ENCODE results near the gene AKNAD1.

DNA sequence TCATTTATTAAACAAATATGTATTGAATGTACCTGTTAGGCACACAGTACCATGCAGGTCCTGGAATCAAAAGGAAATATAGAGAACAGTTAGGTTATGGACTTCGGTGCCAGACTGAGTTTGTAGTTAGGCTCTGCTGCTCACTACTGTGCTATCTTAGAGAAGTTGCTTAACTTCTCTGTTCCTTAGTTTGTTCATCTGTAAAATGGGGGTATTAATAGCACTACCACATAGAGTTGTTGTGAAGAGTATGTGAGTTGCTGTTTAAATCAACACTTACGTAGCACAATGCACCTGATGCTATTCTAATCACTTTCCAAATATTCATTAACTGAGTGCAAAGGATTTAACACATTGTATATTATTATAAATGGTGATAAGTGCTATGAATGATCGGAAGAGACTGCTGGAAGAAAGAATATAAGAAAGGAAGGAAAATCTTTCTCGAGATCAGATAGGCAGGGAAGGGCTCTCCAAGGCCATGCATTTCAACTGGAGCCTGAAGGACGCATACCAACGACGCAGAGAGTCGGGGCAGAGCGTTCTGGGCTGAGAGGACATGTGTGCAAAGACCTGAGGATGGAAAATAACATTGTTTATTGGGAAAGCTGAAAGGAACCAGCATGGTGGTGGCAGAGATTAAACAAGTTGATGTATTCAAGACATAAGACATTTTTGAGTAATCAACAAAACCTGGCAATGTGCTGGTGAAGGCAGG lies 3.5 kb upstream of the AKNAD1 start:
- no peak for TF ChIP-seq POLR2A (IDR thresholded peaks at IDR 0.05)
- TF ChIP-seq, protein P1, sequence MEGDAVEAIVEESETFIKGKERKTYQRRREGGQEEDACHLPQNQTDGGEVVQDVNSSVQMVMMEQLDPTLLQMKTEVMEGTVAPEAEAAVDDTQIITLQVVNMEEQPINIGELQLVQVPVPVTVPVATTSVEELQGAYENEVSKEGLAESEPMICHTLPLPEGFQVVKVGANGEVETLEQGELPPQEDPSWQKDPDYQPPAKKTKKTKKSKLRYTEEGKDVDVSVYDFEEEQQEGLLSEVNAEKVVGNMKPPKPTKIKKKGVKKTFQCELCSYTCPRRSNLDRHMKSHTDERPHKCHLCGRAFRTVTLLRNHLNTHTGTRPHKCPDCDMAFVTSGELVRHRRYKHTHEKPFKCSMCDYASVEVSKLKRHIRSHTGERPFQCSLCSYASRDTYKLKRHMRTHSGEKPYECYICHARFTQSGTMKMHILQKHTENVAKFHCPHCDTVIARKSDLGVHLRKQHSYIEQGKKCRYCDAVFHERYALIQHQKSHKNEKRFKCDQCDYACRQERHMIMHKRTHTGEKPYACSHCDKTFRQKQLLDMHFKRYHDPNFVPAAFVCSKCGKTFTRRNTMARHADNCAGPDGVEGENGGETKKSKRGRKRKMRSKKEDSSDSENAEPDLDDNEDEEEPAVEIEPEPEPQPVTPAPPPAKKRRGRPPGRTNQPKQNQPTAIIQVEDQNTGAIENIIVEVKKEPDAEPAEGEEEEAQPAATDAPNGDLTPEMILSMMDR (IDR thresholded peaks at IDR 0.05) = no peak
